T-helper 1 cell (primary cell): ENCODE measurements around the gene SNAI3.

Experiments
- DNase-seq, 5 donors: peaks; one replicate each; pipeline ENCODE4 v3.0.0-alpha.2; 2012 to 2020

The SNAI3 gene

GRCh38 chr16:88703486-88704309 is 17.4 kb upstream of the SNAI3 start:
- peak; percentile 51 to 83 (median 52) for DNase-seq

DNA sequence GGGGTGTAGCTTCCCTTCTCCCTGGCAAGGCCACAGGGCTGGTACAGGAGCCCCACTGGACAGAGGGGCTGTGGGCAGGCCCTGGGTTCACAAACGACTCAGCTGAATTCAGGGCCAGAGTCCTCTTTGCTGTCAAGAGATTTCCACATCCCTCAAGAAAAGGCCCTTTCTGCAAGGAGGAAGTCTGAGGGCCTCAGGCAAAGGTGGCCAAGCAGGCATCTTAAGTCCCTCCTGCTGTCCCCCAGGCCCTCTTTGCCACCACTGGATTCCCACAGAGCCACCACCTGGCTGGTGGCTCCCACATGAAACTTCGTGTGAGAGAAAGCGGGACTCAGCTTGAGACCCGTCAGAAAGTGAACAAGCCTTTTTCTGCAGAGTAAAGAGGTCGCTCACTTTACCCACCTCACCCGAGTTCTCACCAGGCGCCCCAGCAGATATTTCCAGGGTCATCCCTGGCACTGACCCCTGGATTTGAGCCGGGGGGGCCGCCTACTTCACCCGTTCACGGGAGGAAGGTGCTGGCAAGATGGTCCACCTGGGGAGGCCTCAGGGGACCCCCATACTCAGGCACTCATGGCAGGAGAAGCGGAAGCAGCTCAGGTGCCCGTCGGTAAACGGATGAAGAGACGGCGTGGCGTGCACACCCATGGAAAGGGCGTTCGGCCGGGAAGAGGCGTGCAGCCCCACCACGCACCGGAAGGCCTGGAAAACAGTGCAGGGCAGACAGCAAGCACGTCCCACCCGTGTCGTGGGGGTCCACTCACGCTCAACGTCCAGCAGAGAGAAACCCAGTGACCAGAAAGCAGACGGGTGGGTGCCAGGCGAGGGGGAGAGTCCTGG is 16.3 kb upstream of the SNAI3 start:
- peak in 1 of 5 donors; percentile 30 for DNase-seq

DNA sequence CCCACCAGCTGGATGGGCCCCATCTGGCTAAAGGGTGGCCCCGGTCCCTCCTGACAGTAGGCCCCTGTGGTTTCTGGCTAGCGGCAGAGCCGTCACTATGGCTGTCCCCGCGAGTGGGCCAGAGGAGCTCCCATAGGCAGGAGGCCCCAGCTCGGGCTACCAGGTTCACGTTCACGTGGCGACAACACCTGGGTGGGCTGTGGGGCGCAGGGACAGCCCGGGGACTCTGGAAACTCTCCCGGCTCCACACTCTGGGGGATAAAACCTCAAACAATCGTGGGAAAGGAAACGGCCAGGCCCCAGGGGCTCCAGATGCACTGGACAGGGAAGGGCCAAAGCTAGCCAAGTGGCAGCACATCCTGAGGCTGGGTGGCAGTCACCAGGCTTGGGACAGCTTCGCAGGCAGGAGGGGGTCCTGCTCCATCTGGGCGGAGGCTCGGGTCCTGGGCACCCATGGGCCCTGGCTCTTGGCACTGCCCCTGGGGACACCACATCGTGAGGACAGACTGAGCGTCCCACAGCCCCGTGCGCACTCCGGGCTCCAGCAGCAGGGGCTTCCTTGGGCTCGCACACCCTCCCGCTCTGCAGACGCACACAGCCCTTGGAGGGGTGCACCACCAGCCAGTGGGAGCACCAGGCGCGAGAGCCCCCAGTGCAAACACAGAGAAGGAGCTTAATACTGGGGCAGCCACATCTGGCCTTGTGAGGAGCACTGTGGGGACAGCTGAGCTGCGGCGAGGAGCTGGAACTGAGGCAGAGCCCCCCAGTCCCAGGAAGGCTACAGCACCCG is 15.5 kb upstream of the SNAI3 start:
- DNase-seq = no peak

DNA sequence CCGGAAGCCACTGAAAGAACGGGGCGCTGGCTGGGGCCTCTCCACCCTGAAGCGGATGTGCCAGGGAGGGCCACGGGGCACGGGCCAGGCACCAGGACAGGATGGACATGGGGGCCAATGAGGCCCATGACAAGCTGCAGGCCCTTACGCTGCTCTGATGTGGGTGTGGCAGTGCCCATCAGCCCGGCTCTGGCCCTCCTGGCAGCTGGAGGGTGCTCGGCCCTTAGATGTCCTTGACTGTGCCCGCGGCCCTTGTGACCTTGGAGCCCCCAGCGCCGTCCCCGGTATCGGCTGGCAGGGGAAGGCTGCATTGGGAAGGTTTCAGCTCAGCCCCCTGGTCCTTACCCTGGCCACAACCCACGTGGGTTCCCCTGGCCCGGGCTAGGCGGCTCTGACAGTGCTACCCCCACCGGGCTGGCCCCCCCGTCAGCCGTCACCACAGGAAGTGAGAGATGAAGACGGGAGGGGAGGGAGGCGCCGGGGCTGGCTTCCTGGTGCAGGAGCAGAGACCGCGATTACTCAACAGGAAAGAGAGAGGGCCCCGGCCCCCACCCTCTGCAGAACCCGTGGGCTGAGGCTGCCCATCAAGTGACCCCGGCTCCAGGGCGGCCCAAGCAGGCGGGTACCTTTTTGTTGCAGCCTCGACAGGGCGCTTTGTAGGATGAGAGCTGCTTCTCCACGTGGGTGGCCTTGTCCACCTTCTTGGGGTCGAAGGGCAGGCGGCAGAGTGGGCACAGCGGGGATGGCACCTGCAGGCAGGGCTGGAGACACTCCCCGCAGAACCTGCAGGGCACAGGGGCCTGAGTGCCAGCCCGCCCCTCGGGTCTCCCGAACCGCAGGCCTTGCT is 14.6 kb upstream of the SNAI3 start:
- DNase-seq = peak; percentile 92 to 96 (median 93)

DNA sequence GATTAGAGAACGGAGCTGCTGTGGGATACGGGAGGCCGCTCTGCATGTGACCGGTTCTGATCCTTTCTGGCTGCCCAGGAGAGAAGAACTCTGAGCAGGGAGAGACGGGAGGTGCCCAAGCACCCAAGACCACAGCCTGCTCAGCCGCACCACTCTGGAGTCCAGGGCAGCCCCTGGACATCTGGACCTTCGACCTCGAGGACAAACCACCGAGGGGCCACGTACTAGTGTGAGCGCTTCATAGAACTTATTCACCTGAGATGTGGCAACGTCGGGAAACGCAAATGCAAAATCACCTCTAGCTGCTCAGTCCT is 14.0 kb upstream of the SNAI3 start:
- DNase-seq = no peak

- no peak for DNase-seq
These were observed 12.9 kb upstream of the SNAI3 start for GRCh38 chr16:88699180-88699579.

GRCh38 chr16:88698646-88699045 is 12.3 kb upstream of the SNAI3 start:
- no peak for DNase-seq

DNA sequence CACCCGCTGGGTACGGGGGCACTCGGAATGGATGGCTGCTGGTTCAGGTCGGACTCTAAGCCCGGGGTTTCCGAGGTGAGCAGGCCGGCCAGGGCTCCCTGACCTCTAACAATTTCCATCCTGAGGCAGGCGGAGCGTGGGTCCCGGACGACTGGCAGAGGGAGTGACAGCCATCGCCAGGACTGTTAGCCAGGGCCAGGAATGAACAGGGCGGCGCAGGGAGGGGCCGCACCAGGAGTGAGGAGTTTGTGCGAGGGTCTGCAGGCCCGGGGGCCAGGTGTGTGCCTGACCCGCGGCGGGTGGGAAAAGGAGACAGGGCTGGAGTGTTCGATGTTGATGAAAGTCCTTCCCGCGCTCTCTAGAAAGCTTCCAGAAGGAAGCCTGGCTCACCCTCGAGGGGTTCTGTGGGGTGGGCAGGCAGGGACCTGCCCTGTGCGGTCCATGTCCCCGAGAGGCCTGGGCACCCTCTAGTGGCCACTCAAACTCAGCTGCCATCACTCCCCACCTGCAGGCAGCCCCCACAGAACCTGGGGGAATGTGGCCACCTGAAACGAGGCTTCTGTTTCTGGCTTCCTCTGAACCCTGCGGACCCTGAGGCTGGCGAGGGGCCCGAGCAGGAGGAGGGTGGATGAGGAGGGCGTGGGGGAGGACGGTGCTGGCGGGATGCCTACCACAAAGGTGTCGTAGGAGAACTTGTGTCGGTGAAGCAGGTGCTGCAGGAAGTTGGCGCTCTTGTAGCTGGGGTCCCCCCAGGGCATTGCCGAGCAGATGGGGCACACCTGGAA is 11.7 kb upstream of the SNAI3 start:
- no peak for DNase-seq

- DNase-seq = no peak
These were observed 11.0 kb upstream of the SNAI3 start for GRCh38 chr16:88697116-88697830.

DNA sequence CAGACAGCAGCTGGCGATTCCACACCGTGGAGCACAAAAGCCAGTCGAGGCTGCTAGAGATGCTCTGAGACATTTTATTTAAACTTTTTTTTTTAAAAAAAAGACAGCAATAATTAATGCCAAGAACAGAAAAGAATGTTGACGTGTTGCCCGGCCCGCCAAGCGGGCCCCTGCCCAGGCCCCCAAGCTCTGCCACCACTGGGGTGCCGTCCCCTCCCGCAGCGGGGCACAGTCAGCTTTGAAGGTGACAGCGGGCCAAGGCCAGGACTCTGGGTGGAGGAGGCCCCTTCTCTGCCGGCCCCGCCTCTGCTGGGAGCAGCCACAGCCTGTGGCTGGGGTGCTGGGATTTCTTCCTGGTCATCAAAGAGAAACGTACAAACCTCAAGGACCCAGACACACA is 10.1 kb upstream of the SNAI3 start:
- no peak for DNase-seq

DNA sequence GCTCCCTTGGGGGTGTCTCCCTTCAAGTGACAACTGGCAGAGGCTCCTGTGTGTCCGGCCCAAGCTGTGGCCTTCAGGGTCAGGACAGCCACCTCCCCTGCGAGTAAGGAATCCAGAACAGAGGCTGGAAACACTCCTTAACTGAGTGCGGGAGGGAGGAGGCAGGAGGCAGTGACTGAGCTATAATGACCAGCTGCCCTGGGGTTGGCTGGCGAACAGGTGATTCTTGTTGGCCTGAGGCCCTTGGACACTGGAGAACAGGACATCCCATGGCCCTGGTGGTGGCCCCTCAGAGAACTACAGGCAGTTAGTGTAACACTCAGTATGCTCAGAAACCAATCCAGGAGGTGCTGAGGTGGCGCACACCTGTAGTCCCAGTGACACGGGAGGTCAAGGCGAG is 9.4 kb upstream of the SNAI3 start:
- no peak for DNase-seq

- no peak for DNase-seq
These were observed 8.9 kb upstream of the SNAI3 start for GRCh38 chr16:88695218-88695617.

DNA sequence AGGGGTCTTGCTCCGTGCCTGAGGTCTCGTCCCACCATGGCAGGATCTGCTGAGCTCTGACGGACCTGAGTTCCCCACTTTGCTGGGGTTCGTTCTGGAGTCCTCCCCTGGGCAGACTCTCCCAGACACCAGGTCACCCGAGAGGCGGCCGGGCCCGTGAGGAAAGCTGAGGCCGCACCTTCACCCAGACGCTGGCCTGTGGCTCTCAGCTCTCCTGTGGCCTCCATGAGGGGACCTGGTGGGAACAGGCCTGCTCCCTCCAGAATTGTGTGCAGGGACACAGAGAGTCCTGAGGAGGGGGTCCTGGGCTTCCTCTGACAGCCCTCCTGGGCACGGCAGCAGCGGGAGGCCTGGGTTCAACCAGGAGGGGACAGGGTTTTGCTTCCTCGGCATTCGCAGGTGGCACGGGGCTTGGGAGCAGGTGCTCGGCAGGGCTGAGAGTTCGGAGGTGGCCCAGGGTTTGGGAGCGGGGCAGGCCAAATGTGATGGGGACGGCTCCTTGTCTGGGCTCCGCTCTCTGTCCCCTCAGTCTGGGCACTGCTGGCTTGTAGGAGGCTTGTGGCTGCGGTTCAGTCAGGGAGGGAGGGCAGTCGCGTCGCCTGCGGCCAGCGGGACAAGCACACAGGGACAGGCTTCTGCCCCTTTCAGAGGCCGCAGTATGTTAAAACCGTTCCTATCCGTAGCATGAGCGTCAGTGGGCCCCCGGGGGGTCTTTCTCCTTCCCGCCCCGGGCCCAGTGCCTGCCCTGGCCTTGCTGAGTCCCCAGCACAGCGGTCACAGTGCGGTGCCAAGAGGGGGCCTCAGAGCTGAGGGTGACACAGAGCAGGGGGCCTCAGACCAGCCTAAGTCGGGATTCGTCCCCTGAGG is 8.1 kb upstream of the SNAI3 start:
- no peak for DNase-seq

GRCh38 chr16:88693420-88694177 is 7.3 kb upstream of the SNAI3 start:
- no peak for DNase-seq

DNA sequence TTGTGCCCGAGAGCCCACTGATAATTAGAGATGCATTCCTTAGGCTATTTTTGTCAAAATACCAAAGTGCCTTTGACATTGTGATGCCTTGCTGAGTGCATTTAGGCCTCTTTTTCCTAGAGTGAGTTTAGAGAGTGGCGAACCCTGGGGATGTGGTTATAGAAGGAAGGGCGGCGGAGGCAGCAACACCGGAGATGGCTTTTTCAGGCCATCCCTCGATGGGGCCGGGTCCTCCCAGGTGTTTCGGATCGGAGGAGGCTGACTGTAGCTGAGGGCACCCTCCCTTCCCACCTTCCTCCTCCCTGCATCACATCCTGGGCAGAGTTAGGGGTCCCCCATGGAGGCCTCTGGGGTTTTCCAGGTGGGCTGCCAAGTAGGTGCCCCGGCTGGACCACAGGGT is 6.6 kb upstream of the SNAI3 start:
- peak in 1 of 5 donors; percentile 38 for DNase-seq

DNA sequence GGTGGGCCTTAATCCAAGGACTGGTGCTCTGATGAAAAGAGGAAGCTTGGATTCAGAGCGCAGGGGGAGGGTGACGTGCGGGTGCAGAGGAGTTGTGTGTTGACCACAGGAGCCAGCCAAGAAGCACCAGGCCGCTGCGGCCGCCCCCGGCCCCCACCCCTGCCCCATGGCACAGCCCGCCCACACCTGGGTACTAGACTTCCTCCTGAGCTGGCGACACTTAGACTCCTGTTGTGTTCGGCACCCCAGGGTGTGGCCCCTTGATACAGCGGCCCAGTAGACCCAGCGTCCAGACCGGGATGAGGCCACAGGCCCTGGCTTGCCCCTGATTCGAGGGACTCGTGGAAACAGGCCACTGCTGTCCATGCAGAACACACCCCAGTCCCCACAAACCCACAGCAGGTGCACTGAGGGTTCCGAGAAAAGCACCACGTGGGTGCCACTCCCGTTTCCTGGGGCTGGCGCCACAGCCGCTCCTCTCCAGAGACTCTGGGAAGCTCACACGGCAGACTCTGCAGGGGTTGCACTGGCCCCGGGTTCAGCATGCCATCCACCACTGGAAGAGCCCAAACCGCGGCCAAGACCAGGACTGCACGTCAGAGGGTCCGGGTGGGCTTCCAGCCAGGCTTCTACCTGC is 5.7 kb upstream of the SNAI3 start:
- peak in 1 of 5 donors; percentile 73 for DNase-seq

DNA sequence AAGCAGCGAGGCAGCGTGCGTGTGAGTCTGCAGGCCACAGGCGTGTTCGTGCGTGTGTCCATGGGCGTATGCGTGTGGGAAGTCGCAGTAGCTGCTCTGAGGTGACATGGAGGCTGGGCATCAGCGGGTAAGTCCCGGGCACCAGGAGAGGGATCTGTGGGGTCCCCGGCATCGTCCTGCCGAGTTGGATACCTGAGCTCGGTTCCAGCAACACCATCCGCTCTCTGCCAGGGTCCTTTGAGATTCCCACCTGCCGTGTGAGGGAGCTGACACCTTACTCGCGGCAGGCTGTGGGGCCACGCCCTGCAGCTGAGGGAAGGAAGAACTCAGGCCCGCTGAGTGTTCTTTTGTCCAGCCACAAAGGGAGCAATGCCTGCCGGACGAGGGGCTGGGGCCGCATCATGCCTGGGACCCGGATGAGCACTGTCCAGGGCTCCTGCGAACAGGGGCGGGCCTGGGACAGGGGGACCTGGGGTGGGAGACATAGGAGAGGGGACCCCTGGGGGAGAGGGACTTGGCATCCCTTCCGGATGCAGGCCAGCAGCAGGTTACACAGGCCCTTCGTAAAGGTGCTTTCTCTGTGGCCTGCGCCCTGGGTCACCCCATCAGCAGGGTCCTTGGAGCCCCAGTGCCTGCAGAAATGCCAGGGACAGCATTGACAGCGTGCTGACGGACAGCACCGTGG is 5.0 kb upstream of the SNAI3 start:
- DNase-seq = no peak
